Activated CD4-positive, CD25-positive, alpha-beta regulatory T cell treated with anti-CD3 and anti-CD28 coated beads, Interleukin-2, amount 50 U/mL, for 16 hours (primary cell): ENCODE measurements around the gene MCU.
A peak's percentile ranks its signal among the peaks of the same experiment; 100 is the strongest.

ENCODE experiments used
- DNase-seq: peaks from one replicate; pipeline ENCODE4 v3.0.0-alpha.2; 2020; ENCODE audit warnings: low read depth, low spot score

The MCU gene

DNA sequence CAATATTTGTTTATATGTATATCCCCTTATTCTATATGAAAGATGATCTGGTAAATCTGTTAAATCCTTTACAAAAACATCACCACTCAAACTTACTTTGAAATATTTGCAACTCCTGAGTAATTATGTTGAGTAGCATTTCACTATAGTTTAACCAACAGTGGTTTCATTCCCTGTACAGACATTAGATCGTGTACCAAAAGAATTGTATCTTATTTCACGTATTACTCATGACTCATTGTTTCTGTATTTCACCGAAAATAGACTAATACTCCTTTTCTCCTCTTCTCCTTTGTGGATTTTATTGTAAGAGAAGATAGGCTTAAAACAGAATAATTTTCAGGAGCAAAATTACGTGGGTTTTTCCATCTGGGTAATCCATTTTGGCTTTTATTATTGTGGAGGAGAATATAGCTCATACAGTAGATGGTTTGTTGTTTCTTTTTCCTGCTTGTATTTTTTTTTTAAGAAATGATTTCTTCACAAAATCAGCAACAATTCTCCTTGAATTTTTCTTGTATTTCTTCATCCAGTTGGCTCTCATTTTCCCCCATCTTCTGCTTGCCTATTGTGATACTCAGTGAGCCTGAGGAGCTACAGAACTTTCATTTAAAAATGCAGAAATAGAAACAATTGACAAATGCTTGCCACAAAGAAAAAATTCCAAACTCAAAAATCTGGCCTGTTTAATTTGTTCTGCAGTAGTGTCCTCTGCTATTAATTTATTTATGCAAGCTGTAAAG is 111.0 kb downstream of the MCU start:
- DNase-seq, result no peak

DNA sequence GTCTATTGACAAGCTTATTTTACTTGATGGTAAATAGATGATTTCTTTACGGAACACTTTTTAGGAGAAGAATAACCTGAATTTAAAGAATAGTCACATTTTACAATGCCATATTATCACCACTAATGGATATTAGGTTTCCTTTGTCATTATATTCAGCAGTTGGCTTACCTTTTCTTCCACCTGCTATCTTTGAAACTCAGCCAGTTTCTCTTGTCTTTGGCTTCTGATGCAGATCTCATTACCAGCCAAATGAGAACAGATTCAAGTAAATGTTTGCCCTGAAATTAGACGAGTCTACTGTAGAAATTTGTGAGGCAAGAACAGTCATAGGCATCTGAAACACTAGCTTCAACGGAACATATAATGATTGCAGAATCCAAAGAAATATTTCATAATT is 116.1 kb downstream of the MCU start:
- no peak for DNase-seq

- DNase-seq, result no peak
Measured at GRCh38 chr10:72809006-72809405, 117.1 kb downstream of the MCU start.

GRCh38 chr10:72810976-72811375 is 119.0 kb downstream of the MCU start:
- no peak for DNase-seq

- no peak for DNase-seq
Measured at GRCh38 chr10:72812415-72812752, 120.4 kb downstream of the MCU start.

- no peak for DNase-seq
Measured at GRCh38 chr10:72812753-72813430, 120.9 kb downstream of the MCU start.

- no peak for DNase-seq
Measured at GRCh38 chr10:72814099-72814790, 122.3 kb downstream of the MCU start.

DNA sequence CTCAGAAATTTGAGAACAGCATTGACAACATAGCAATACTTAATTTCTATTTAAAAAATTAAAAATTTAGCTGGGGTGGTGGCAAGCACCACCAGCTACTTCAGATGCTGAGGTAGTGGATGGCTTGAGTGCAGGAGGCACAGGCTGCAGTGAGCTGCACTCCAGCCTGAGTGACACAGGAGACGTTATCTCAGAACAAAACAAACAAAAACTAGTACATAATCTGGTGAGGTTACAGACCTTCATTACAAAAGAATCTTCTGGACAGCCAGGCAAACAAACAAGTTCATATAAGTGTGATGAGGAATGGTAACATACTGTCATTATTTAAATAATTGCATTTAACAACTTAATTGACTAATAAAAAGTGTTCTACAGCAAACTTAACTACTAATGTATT is 124.6 kb downstream of the MCU start:
- DNase-seq, result no peak

- DNase-seq, result no peak
Measured at GRCh38 chr10:72818076-72818475, 126.1 kb downstream of the MCU start.

DNA sequence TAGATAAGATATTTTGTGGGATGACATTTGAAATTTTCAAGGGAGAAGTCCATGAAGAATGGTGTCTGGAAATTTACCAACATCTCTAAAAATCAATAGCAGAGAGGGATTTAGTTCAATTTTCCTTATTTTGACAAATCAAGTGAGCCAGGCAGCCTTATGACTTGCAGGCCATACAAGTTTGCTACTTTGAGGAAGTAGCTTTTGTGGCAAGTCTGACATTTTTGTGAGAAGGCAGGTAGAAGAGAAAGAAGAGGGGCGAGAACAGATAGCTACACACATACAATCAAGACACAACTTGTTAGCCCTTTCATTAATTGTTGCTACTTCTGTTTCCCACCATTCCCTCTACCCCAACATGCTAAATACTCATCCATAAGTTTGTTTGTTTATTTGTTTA is 127.1 kb downstream of the MCU start:
- DNase-seq, result no peak

DNA sequence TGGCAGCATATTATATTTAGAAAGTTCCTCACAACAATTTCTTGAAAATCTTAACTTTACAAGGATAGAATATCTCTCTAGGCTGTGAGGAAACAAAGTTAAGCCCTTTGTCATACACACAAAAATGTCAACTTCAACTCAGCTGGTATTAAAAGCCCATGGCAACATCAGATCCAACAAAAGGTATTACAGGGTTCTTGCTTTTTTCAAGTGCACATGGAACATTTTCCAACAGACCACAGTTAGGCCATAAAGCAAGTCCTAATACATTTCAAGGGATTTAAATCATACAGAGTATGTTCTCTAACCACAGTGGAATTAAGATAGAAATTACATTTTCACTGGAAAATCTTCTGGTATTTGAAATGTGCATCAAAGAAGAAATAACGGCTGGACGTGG is 129.7 kb downstream of the MCU start:
- DNase-seq, result no peak

- DNase-seq, result no peak
Measured at GRCh38 chr10:72822342-72822986, 130.5 kb downstream of the MCU start.

GRCh38 chr10:72825163-72825562 is 133.2 kb downstream of the MCU start:
- DNase-seq, result no peak

DNA sequence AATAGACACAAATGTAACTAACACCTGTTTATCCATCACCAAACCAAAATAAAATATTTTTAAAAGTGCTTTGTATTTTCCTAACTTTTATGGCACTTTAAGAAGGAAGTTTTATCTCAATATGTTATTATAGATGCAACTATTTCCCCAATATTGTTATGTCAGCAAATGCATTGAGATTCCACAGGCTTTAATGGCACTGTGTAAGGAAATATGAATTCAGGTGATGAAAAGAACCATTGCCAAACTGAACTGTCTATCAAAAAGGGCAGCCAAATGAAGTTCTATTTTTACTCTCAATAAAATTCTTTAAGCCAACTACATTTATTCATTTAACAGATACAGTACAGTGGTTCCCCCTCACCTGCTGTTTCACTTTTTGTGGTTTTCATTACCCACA is 134.4 kb downstream of the MCU start:
- DNase-seq, result no peak

GRCh38 chr10:72828294-72828693 is 136.4 kb downstream of the MCU start:
- no peak for DNase-seq

DNA sequence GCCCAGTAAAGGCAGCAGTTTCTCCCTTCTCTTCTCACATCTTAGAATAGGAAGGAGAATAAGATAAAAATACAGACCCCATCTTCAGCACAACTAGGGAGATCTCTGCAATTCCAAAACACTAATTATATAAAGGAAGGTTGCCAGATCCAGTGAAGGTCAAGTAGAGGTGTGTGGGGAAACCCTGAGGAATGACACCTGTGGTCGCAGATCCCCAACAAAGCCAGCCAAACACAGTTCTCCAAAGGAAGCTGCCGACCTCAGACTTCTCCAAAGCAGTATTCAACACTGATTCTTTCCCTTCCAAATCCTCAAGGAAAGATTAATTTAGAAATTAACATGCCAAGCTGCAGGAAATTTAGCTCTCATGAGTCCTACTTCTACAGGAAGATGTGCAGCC is 138.7 kb downstream of the MCU start:
- DNase-seq, result no peak

DNA sequence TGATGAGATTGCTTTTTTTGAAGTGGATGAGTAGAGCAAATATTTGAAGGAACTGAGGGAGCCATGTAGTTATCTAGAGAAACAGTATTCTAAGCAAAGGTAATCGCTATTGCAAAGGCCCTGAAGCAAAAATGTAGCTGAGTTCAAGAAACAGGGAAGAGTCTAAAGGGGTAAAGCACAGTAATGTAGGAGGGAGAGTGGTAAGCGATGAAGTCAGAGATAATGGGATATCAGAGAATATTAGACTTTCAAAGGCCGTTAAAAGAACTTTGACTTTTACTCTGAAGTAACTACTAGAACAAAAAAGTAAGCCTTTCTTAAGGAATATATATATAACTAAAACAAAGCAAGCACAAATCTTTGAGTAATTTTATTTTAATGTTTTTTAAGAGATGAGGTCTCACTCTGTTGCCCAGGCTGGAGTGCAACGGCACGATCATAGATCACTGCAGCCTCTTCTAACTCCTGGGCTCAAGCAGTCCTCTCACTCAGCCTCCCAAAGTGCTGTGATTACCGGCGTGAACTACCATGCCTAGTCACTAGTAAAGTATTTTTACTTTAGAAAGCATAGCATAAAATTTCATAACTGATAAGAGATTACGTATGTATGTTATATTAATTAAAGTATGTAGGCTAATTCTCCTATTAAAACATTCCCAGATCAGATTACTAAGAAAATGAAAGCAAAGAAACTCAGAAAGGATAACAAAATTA is 139.9 kb downstream of the MCU start:
- DNase-seq, result no peak

DNA sequence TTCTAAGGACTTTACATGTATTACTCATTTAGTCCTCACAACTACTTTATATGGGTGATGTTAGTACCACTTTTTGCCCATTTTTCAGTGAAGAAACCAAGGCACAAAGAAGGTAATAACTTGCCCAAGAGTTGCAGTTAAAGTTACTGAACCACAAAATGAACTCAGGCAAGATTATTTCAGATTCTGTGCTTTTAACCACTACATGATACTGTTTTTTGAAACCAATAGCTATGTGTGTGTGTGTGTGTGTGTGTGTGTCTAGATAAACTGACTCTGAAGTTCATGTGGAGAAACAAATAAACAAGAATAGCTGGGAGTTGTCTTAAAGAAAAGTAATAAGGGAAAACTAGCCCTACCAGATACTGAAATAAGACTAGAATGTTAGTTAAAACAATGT is 140.8 kb downstream of the MCU start:
- DNase-seq, result no peak

GRCh38 chr10:72834183-72834825 is 142.4 kb downstream of the MCU start:
- peak; percentile 4 for DNase-seq

DNA sequence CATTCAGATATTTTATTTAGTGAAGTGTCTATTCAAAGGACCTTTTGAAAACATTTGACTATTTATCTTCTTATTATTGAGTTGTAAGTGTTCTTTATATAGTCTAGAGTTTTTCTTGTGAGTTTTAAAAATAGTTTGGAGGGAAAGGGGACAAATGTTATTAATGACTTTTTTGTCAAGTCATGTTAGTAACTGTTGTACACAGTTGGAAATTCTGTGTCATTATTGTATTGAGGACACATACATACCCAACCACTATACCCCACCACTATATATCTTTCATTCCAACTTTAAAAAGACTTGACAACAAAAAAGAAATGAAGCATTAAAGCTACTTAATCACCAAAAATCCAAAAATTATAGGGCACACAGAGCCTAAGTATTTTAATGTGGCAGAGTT is 148.4 kb downstream of the MCU start:
- no peak for DNase-seq

DNA sequence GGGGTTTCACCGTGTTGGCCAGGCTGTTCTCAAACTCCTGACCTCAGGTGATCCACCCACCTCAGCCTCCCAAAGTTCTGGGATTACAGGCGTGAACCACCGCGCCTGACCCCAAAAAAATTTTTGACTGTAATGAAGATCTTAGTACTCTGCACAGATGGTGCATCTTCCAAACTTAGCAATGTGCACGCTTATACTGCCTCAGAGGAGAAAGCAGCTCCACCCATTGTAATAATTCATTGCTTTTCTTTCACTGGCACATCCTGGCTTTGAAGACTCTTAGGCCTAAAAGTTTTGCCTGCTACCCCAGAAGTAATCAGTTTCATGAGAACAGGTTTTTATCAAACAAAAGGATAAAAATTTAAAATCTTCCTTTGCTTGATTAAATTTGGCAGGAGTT is 149.5 kb downstream of the MCU start:
- no peak for DNase-seq
